Hypothalamus (tissue), 51 donors: ENCODE data around the gene ENKUR.
"Not testable (repeated sequence)": the region's sequence is repeated elsewhere in the genome, so short reads cannot be mapped to it uniquely, and the experiment has no call there.

Source experiments
- DNase-seq, 51 donors: peaks; one replicate each; lab custom pipeline; 2025; lab: John Stamatoyannopoulos, UW

ENKUR gene

DNA sequence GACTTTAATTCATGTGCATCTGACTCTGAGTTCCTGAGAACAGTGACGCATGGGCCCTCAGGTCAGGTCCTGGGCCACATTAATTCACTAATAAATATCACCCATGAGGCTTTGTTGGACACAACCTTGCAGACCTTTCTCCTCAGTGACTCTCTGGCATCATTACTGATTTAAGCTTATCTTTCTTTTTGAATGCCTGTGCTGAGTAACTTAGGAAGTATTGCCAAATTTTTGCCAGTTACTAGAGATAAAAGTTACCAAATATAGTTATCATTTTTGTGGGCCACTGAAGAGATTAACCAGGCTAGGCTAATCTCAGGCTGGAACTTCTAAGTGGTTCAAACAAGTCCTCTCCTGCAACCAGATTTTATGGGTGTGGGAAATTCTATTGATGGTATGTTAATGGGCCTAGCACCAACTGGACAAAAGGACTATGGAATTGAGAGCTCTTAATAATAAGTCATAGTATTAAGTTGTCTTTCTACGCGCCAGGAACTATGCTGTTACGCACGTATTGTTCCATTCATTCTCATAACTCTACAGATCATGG lies 34.7 kb downstream of the ENKUR start:
- no peak for DNase-seq

DNA sequence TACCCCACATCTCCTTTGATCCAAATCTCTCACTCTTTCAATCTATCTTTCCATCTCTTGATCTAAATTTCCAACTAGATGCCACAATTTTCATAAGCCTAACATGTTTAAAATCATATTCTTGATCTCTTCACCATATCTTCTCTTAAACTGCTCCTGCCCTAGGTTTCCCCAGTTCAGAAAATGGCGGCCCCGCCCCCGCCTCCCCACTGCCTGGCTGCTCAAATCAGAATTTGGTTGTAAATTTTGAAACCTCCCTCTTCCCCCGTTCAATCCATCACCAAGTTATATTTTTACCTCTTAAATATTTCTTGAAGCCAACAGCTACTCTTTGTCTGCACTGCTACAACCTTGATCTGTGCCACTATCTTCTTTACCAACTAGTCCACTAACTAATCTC lies 36.3 kb downstream of the ENKUR start:
- DNase-seq: no peak

DNA sequence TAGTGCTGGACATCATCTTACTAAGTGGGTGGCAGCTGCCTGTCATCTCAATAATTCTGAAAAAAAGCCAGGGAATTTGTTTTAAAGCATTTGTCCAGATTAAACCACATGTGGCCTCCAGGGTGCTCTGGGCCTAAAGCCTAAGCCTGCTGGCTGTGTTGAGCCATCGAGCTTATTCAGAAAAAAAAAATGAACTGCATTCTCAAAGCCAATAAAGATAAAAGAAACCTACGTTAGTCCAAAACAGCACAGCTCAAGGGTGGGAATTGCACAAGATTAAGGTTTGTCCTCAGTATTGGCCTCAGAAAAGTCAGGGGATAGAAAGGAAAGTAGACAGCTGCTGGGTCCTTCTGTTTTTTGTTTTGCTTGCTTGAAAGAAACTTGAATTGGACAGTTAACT lies 41.0 kb downstream of the ENKUR start:
- DNase-seq: no peak

DNA sequence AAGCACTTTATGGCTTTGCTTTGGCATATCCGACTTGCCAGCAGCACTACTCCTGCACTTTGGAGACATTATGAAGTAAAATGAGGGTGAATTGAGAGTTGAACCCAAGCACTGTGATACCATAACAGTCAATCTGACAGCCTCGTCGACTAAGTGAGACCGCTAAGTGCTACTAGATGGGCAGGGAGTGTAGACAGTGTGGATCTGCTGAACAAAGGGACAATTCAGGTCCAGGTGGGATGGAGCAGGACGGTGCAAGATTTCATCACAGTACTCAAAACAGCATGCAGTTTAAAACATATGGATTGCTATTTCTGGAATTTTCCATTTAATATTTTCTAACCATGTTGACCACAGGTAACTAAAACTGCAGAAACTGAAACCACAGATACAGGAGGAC lies 42.8 kb downstream of the ENKUR start:
- DNase-seq: no peak

DNA sequence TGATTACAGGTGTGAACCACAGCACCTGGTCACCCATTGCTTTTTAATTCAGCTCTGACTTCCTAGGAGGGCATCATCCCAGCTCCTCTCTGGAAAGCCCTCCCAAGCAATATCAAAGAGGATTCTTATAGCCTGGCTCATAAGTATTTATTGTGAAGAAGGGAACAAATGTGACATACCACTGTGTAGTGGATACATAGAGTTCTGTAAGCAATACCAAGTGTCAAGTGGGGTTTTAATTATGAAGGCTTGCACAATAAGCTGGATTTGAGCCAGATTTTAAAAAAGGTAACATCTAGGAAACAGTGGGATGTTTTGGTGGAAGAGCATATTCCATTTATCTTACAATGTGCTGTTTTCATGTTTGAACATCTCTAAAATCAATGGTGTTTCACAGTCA lies 44.6 kb downstream of the ENKUR start:
- DNase-seq: no peak

DNA sequence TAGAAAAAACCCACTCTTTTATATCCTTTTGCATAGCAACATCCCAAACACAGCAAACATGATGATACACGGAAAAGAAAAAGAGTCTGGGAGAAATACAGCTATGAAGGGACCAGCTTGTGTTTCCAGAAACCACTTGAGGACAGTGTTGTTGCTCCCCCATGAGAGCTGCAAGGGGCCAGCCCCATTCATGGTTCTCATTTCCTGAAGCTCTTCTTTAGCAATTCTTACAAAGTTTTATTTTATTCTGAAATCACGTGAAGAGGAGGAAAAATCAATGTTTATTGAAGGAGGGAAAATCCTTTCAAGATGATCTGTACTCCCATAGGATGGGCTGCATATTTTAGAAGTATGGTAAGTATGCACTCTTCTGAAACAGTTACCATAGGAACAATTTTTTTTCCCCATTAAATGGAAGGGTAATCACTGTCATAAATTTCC lies 46.1 kb downstream of the ENKUR start:
- no peak for DNase-seq

DNA sequence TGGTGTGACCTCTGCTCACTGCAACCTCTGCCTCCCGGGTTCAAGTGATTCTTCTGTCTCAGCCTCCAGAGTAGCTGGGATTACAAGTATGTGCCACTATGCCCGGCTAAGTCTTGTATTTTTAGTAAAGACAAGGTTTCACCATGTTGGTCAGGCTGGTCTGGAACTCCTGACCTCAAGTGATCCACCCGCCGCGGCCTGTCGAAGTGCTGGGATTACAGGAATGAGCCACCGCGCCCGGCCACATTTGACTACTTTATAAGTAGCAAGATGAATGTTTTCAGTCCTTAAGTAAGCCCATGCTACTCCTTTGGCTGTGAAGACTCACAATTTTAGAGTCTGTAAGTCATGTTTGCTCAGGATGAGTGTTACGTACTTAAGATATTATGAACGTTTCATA lies 47.0 kb downstream of the ENKUR start:
- not testable (repeated sequence) for DNase-seq

DNA sequence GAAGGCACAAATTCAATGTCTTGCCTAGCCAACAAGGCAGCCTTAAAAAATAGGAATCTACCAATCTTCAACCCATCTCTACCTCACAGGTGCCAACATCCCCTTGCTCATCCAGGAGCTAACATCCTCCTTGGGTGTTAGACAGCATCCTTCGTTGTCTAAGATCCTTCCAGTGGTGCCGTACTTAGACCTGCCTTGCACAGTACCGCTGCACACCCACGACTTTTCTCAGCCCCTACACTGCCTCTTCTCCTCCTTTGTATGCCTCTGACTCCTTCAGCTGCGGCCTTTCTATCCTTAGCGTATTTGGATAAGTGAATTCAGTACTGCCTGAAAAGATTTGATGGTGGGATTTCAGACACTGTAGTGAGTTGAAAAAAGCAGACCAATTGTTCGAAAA lies 47.6 kb downstream of the ENKUR start:
- no peak for DNase-seq

DNA sequence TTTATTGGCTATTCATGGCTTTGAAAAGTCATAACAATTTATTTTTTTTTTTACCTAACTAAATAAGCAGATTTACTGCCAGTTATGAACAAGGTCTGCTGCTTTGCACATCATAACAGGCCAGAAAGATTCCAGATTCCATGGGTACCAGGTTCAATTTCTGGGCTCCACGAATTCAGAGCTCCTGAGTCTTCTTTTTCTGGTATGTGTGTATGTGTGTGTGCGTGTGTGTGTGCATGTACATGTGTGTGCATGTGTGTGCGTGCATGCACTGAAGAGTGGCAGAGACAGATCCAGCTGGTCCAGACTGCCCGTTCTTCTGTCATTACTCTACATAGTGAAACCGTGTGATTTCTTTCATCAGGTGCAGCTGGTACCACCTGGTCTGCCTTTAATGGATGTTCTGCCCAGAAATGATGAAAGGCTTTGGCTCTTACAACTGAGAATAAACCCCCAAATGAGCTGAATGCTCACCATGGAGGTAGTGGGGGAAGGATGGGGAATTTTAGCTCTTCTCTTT lies 48.9 kb downstream of the ENKUR start:
- DNase-seq: no peak

DNA sequence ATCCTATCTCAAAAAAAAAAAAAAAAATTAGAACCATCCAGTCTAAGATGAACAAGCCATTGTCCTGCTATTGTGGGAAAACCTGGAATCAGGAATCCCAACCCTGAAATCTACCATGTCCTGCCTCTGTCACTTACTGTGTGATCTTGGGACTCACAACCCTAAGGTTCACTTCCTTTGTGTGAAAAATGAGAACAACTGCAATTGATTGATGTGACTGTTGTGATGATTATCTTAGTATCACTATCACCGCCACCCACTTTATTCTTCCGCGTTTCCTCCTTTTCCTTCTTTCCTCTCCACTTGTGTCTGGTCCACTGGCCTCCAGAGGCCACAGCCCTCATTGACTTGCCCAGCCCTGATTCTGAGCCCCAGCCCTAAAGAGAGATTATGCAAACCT lies 50.9 kb downstream of the ENKUR start:
- DNase-seq: no peak

DNA sequence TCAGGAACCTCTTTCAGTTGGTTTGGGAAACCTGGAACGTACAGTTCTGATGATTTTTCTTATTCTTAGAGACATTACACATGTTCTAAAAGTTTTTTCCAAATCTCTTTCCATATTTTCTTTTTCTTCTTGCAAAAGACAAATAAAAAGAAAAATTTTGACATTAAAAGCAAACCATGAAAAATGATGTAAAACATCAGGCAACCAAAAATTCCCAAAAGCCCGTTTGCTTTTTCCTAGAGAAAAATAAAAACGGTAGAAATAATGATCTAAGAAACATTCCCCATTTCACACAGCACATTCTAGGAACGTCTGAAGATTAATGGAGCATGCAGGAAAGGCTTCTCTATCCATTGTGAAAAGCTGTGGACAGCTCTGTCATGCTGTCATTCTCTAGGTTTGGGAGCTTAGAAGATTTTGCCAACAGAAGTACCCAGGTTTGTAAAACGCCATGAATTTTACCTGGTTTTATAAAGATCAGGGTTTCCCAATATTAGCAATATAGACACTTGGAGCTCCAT lies 52.4 kb downstream of the ENKUR start:
- no peak for DNase-seq

DNA sequence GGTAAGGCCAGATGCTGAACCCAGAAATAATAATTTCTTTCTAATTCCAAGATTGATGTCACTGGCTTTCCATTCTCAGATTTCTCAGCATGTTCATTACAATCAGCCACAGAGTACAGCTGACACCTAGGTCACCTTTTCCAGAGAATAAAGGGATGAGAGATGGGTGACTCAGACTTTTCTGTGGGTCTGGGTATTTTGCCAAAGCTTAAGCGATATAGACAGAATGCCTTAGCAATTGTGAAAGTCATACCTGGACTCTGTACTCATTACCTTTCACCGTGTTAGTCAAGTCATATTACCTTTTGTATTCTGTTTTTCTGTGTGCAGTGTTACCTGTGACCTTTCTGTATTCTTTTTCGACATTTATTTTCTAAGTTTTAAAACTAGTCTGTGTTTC lies 53.0 kb downstream of the ENKUR start:
- no peak for DNase-seq

DNA sequence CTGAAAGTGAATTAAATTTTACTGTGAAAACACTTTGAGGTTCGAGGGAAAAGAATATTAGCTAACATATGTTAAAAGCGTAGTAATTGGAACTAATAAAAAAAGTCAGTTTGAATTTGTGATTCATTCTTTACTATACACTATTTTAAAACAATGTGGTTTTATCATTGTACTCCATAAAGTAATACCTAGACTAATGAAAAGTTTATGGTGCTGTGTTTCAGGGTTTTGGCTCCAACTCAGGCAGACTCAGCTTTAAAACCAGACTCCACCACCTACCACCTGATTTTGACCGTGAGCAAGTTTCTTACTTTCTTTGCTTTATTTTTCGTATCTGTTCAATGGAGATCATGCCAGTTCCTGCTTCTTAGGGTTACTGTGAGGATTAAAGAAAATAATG lies 54.4 kb downstream of the ENKUR start:
- DNase-seq: no peak

DNA sequence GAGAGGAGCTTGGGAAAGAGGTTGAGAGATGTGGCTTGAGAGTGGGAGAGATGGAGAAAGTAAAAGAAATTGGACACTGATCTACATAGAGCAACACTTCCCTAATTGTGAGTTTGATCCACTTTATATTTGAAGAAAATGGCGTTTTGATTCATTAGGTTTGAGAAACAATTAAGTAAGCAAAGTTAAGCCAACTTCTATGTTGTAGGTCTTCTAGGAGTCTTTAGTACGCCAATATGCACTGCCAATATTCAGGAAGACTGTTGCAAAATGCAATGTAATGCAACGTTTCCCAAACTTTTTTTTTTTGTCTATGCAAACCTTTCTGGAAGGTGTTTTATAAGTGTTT lies 56.6 kb downstream of the ENKUR start:
- peak in 1 of 51 donors; percentile 70 for DNase-seq

DNA sequence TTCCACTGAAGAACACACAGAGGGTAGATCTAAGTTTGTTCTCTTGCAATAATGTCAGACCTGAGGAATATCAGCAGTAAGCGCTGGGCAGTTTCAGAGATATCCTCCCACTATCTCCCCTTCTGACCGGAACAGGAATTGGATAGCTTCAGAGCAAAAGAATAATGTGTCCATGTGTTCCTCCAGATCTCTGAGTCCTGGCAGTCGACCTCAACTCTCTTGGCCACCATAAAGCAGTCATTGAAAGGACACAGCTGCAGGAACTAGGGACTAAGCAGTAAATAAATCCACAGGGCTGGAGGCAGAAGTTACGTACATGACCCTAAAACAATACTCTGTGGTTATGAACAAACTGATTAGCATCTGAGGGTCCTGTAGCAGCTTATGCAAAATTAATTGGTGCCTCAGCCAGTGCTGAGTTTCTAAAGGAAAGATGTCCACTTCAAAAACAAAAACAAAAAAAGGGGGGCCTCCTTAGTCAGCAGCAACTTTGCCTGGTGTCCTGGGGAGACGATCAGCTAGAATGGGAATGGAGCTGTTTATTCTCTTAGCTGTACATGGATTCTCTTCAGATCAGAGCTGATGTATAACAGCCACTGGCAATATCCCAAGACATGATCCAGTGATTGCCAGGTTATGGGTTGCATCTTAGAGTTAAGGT lies 57.1 kb downstream of the ENKUR start:
- peak in 34 of 51 donors; percentile 13 to 90 (median 43) for DNase-seq

DNA sequence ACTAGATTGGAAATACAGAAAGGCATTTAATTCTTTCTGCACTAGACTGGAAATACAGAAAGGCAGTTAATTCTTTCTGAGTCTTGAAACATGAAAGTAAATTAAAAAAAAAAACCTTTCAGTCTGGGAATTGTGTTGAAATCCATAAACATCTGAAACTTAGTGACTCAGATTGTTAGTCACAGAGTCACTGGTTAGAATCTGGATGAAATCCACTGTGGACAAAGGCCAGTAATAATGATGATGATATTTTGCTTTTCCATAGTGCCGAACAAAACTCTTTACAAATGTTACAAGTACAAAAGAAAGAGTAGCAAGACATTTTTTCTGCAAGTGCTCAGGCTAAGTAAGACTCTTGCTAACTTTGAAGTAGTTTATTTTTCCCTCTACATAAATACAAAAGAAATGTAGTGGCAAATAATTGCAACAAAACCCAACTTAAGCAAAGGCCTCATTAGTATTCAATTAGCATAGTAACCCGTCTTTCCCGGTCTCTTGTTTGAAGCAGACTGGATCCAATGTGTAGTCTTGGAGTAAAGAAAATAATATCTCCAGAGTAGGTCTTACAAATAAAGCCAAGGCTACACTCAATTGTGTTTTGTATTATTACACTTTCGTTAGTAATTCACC lies 57.8 kb downstream of the ENKUR start:
- peak in 1 of 51 donors; percentile 54 for DNase-seq

DNA sequence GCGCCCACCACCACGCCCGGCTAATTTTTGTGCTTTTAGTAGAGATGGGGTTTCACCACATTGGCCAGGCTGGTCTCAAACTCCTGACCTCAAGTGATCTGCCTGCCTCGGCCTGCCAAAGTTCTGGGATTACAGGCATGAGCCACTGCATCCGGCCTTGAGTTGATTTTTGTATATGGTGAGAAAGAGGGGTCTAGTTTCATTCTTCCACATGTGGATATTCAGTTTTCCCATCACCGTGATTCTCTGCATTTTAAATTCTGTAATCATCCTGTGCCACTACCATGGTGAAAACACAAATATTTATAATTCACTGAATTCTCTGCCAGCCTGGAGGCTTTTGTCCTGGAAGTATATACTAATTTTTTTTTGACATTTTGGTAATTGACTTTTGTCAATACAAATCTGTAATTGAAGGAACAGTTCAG lies 58.3 kb downstream of the ENKUR start:
- DNase-seq: not testable (repeated sequence)

DNA sequence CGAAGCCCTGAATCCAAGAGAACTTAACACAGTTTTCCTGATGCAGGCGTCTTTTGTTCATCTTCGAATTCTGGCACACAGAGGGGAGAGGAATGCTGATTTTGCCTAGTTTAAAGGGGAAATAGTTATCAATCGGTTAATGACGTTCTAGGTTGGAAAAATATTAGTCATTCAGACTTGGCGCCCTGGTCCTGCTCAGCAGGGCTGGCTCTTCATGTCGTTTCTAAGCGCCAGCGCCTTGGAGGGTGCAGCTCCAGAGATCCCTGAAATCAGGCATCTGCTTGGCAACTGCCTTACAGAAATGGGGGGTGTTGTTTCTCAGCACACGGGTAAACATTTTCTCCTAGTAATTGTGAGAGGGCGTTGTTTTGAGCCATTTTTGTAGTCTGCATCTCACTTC lies 62.3 kb downstream of the ENKUR start:
- DNase-seq: peak in 2 of 51 donors; percentile 5 to 50

DNA sequence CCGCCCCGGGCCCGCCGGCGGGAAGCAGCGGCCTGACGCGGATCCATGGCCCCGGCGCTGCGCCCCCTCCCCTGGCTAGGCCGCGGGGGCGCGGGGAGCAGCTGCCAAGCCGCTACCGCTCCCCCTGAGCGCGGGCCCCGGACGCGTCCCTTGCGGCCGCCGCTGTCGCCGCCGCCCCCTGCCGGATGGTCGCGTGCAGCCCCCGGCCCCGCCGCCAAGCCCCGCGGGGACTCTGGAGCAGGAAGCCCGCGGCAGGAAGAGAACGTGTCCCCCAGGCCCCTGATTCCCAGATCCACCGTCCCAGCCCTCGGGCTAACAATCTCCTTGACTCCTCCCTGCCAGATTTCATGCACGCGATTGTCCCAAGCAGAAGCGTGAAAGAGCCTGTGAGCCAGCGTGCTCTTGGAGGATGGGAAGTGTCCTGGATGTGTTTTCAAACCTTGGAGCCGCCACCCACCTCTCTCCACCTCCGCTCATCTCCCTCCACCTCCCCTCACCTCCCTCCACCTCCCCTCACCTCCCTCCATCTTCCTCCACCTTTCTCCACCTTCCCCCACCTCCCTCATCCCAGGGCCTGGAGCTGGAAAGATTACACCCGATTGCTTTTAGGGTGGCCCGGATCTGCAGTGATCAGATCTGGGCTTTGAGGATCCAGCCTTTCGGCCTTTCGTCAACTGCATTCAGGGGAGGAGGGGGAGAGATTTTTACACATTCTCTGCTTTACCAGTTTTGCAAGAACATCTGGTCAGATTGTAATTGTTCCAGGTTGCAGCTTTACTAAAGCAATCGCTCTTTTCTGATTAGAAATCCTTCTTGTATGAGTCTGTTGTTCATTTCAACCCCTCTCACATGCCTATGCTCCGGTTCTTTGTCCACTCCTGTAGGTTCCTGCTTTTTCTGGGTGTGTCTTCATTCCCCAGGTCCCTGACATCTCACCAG lies 63.0 kb downstream of the ENKUR start:
- peak in 39 of 51 donors; percentile 22 to 90 (median 69) for DNase-seq

DNA sequence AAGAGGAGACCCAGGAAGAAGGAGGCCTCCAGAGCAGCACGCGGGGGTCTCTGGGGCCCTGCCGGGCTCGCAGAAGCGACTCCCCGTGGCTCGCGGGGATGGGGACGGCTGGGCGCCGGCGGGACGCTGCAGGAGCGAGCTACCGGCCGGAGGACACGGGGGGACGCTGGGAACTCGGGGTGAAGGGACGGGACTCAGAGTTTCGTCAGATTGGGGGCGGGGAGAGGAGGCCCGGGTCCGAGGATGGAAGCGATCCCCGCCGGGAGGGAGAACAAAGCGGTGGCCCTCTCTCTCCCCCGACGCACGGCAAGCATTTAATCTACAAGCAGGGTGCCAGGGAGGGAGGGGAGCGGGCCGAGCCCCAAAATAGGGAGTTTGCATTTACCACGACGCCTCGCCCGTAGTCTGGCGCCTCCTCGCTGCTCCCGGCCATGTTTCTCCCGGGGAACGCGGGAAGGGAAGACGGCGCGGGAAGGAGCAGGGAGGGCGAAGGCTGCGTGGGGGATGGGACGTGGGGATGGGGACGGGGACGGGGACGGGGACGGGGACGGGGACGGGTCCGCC lies 63.7 kb downstream of the ENKUR start, which contains the start of gene PRTFDC1:
TSS of gene PRTFDC1 (minus strand) at position 464 of the 564 bp plus-strand sequence. CDS start at position 433, 31 bp downstream.
- DNase-seq: peak in 46 of 51 donors; percentile 21 to 92 (median 67)
